HEK293T (cell line): Measurements from ENCODE around the gene SLC40A1.

Experiments
- CTCF ChIA-PET: fragments of 350-600 bp; formaldehyde crosslinking; extraction: SDS; loops from one replicate; lab custom pipeline; 2021; ENCODE audit warnings: antibody characterized with exemption, inconsistent platforms; lab: Yijun Ruan, JAX
- POLR2A ChIA-PET: fragments of 350-600 bp; formaldehyde crosslinking; extraction: SDS; loops from one replicate; lab custom pipeline; 2020; ENCODE audit warnings: antibody characterized with exemption, inconsistent platforms; lab: Yijun Ruan, JAX
- DNase-seq: peaks from one replicate; pipeline ENCODE4 v3.0.0; 2012; ENCODE audit warnings: mixed read lengths; ENCODE audit errors: extremely low spot score
- ARNT ChIP-seq: fragments of 450-650 bp; IDR thresholded peaks from 2 replicates; pipeline ENCODE4 v1.6.1; 2017; ENCODE audit warnings: mild to moderate bottlenecking
- BHLHE40 ChIP-seq: fragments of 450-650 bp; IDR thresholded peaks from 2 replicates; pipeline ENCODE4 v1.6.1; 2016; ENCODE audit warnings: mild to moderate bottlenecking, moderate library complexity, borderline replicate concordance
- CTBP1 ChIP-seq: fragments of 450-650 bp; IDR thresholded peaks from 2 replicates; pipeline ENCODE4 v1.6.1; 2016; ENCODE audit warnings: borderline replicate concordance
- ELF4 ChIP-seq: fragments of 450-650 bp; IDR thresholded peaks from 2 replicates; pipeline ENCODE4 v1.6.1; 2017; ENCODE audit warnings: antibody characterized with exemption
- FOXA1 ChIP-seq: fragments of 450-650 bp; IDR thresholded peaks from 2 replicates; pipeline ENCODE4 v1.6.1; 2016; ENCODE audit warnings: mild to moderate bottlenecking
- FOXK2 ChIP-seq: fragments of 450-650 bp; IDR thresholded peaks from 2 replicates; pipeline ENCODE4 v1.6.1; 2016; ENCODE audit warnings: mild to moderate bottlenecking
- FOXM1 ChIP-seq: fragments of 450-650 bp; IDR thresholded peaks from 2 replicates; pipeline ENCODE4 v1.6.1; 2017; ENCODE audit warnings: mild to moderate bottlenecking, borderline replicate concordance
- HDGF ChIP-seq: fragments of 450-650 bp; IDR thresholded peaks from 2 replicates; pipeline ENCODE4 v1.6.1; 2017; ENCODE audit warnings: antibody characterized with exemption, borderline replicate concordance
- L3MBTL2 ChIP-seq: fragments of 450-650 bp; conservative IDR thresholded peaks from 2 replicates; pipeline ENCODE4 v1.6.1; 2016; ENCODE audit warnings: mild to moderate bottlenecking
- LEF1 ChIP-seq: fragments of 450-650 bp; IDR thresholded peaks from 2 replicates; pipeline ENCODE4 v1.6.1; 2017; ENCODE audit warnings: mild to moderate bottlenecking, borderline replicate concordance
- NFRKB ChIP-seq: fragments of 450-650 bp; IDR thresholded peaks from 2 replicates; pipeline ENCODE4 v1.6.1; 2016; ENCODE audit warnings: mild to moderate bottlenecking, moderate library complexity
- SP1 ChIP-seq: fragments of 450-650 bp; IDR thresholded peaks from 2 replicates; pipeline ENCODE4 v1.6.1; 2017
- SUZ12 ChIP-seq: fragments of 450-650 bp; IDR thresholded peaks from 2 replicates; pipeline ENCODE4 v1.6.1; 2016; ENCODE audit warnings: mild to moderate bottlenecking
- TARDBP ChIP-seq: fragments of 450-650 bp; IDR thresholded peaks from 2 replicates; pipeline ENCODE4 v1.6.1; 2016
- ZNF384 ChIP-seq: fragments of 450-650 bp; IDR thresholded peaks from 2 replicates; pipeline ENCODE4 v1.6.1; 2016
- TF ChIP-seq, protein P1 (sequence below): fragments of 450-650 bp; IDR thresholded peaks from 2 replicates; pipeline ENCODE4 v1.6.1; 2016

Gene SLC40A1

DNA sequence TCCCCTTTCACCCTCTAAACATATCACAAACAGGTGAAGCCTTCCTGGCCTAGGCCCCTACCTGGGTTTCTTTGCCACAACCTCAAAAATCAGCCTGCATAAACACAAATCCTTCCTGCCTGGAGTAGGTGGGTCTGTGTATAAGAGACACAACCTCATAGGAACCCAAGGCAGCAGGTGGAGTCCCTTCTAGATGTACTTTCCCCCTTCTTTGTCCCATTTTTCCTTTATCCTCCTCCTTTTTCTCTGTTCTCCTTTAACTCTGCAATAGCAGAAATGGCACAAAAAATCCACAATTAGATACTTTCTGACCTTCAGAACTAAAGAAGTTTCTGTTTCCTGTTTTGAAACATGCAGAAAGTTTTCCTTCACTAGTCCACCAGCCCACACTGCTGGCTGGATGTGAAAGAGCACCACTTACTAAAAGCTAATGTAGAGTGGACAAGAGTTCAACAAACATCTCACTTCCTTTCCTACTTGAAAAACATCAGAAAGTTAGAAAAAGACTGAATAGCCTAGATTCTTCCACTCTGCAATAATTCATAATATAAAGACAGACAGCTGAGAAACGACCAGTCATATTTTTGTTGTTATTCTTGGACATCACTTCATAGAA is 11.2 kb downstream of the SLC40A1 start:
- TF ChIP-seq SP1 (no peak), FOXA1 (no peak), ARNT (no peak), BHLHE40 (no peak), ZNF384 (no peak), CTBP1 (no peak), FOXM1 (no peak), LEF1 (no peak), SUZ12 (no peak), NFRKB (no peak), TARDBP (no peak)
- TF ChIP-seq, protein P1, sequence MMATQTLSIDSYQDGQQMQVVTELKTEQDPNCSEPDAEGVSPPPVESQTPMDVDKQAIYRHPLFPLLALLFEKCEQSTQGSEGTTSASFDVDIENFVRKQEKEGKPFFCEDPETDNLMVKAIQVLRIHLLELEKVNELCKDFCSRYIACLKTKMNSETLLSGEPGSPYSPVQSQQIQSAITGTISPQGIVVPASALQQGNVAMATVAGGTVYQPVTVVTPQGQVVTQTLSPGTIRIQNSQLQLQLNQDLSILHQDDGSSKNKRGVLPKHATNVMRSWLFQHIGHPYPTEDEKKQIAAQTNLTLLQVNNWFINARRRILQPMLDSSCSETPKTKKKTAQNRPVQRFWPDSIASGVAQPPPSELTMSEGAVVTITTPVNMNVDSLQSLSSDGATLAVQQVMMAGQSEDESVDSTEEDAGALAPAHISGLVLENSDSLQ, result no peak
- ChIA-PET CTCF (no interaction called here), POLR2A (no interaction called here)
- no peak for DNase-seq

DNA sequence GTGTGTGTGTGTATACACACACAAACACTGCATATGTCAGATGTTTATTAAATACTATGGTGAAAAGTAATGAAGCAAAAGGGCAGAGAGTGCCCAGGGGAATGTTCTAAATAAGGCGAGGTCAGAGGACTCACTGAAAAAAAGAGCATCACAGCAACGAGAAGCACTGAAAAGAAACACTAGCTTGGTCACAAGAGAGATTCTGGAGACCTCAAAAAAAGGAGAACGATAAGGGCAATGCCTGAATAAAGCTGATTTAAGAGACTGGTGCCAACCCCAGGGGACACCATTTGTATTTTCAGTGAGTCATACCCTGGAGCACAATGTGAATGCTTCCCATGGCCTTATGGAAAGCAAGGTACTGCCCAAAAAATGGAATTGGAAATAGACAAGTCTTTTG is 14.5 kb downstream of the SLC40A1 start:
- DNase-seq, result no peak
- ChIA-PET CTCF (no interaction called here), POLR2A (interaction anchor here (2.3 kb wide), 1 partner anchor 15 kb away, joined by 8 read pairs; the partner anchor contains the start of gene SLC40A1)

DNA sequence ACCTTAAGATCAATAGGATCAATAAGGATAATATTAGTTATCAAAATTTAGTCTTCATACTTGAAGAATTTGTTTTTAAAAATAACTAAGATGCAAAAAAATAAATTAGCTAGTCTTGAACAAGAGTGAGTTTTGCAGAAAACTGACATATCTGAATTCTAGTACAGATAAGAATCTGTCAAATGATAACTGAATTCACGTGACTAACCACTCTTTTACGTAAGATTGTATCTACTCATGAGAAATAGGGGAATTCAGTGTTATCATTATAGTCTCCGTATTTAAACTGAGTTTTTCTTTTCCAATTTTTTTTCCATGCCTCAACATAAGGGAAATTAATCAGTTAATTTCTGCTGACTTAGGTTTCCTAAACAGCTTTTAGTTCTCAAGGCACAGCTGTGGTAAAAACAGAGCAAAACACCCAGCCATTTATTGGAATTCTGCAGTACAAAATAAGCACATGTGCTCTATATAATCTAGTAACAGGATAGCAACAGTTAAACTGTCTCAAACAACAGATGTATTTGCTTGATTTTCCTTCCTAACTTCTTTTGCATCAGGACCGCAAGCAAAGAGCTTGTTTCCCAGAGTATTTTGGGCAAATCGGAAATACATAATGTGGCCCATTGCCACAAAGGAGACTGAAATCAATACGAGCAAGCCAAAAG is 19.1 kb downstream of the SLC40A1 start:
- CTCF ChIA-PET, result no interaction called here
- POLR2A ChIA-PET, result no interaction called here
- TF ChIP-seq CTBP1, result no peak
- no peak for TF ChIP-seq FOXM1
- TF ChIP-seq SUZ12, result no peak
- no peak for TF ChIP-seq LEF1
- TF ChIP-seq ZNF384, result no peak
- no peak for TF ChIP-seq NFRKB
- no peak for TF ChIP-seq SP1
- no peak for TF ChIP-seq L3MBTL2
- TF ChIP-seq ELF4, result no peak
- no peak for TF ChIP-seq TARDBP
- no peak for TF ChIP-seq FOXA1
- no peak for TF ChIP-seq HDGF
- TF ChIP-seq FOXK2, result no peak
- TF ChIP-seq, protein P1, result no peak
- TF ChIP-seq ARNT, result no peak
- no peak for TF ChIP-seq BHLHE40

More for the DNA sequence above, 14.5 kb downstream of the SLC40A1 start:
- TF ChIP-seq, protein P1, result no peak
- TF ChIP-seq ZNF384 (no peak), HDGF (no peak), SP1 (no peak), CTBP1 (no peak), LEF1 (no peak), ARNT (no peak), FOXA1 (no peak), BHLHE40 (no peak), TARDBP (no peak), SUZ12 (no peak), ELF4 (no peak), FOXM1 (no peak), FOXK2 (no peak), NFRKB (no peak), L3MBTL2 (no peak)

DNA sequence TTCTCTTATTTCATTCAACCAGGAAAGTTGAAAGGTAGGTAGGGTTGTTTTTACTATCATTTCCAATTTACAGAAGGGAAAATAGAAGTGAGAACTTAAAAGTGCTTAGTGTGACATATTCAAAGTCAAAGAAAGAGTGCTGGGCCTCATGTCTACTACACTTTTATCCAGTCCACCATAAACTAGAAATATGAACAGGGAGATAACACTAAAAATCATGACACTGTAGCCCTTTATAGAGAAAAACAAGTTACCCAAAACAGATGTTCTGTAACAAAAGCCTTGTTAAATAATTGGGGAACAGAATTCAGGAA is 20.4 kb downstream of the SLC40A1 start:
- TF ChIP-seq L3MBTL2 (no peak), BHLHE40 (no peak), ARNT (no peak), LEF1 (no peak), FOXA1 (no peak), FOXK2 (no peak), FOXM1 (no peak)
- TF ChIP-seq, protein P1, result no peak
- ChIA-PET POLR2A (no interaction called here), CTCF (no interaction called here)
- no peak for DNase-seq

More for the DNA sequence above, 19.1 kb downstream of the SLC40A1 start:
- DNase-seq, result no peak

DNA sequence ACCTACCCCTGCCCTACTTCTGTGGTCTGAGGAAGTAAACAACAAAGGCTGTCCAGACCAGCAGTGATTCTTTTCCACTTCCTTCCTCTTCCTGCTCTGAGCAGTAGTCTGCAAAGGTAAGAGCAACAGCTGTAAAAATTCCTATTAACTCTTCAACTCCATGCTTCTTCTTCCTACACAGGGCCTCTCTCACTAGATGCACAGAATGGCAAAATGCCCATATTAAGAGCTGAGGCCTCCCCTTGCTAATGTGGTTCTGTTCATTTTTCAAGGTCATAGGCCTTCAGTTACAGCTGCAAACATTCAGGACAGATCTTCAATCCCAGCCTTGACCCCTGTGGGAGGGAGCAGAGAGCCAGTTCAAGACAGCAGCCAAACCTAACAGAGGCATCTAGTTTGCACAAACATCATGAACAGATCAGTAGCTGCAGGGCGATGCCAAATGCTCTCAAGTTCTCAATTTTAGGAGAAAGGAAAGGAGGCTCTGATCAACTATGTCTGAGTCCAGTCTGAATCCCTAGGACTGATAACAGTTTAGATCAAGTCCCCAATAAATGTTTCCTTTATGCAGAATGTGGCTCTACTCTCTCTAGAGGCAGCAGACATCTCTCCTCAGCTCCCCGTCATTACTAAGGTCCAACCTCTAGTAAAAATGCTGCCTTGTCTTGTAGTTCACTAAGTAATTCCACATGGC is 20.9 kb downstream of the SLC40A1 start:
- ChIA-PET POLR2A (no interaction called here), CTCF (no interaction called here)
- TF ChIP-seq NFRKB (no peak), SP1 (no peak), FOXK2 (no peak)
- no peak for DNase-seq
